ENCODE results near the gene APCDD1L.
"Not testable (repeated sequence)": the region's sequence is repeated elsewhere in the genome, so short reads cannot be mapped to it uniquely, and the experiment has no call there.

Gene APCDD1L

GRCh38 chr20:58417438-58417837, 97.8 kb downstream of the APCDD1L start:
- DNase-seq: no peak
- no peak overlapping the region for H3K27ac ChIP-seq
- in situ Hi-C loops (cut with HindIII; ENCODE audit: low pct_ligation_motif_present, low sequenced_read_pairs): no loop called here
- H3K27me3 ChIP-seq (replicated peaks): no peaks in the 10 kb centered on the region
- peaks cover 13% of the 10 kb centered on the region for H3K36me3 ChIP-seq (replicated peaks)
- no peak for TF ChIP-seq CTCF (IDR thresholded peaks at IDR 0.05; ENCODE audit: low read depth, low read length, missing control alignments)
- no peak overlapping the region for H3K4me3 ChIP-seq (ENCODE audit: low read depth, low read length)

GRCh38 chr20:58416835-58417234, 98.4 kb downstream of the APCDD1L start:
- no peak for DNase-seq
- no peak overlapping the region for H3K27ac ChIP-seq
- H3K27me3 ChIP-seq (replicated peaks): no peaks in the 10 kb centered on the region

GRCh38 chr20:58416057-58416456, 99.1 kb downstream of the APCDD1L start:
- in situ Hi-C loops (cut with HindIII; ENCODE audit: low pct_ligation_motif_present, low sequenced_read_pairs): no loop called here
- DNase-seq: no peak
- TF ChIP-seq CTCF (IDR thresholded peaks at IDR 0.05; ENCODE audit: low read depth, low read length, missing control alignments): no peak
- Histone ChIP-seq H3K27me3 (replicated peaks) (no peaks in the 10 kb centered on the region), H3K36me3 (replicated peaks) (peaks cover 12% of the 10 kb centered on the region), H3K27ac (no peak overlapping the region), H3K4me3 (ENCODE audit: low read depth, low read length) (no peak overlapping the region)

More at GRCh38 chr20:58416835-58417234, 98.4 kb downstream of the APCDD1L start:
- Histone ChIP-seq H3K36me3 (replicated peaks) (peaks cover 13% of the 10 kb centered on the region), H3K4me3 (ENCODE audit: low read depth, low read length) (no peak overlapping the region)
- in situ Hi-C loops (cut with HindIII; ENCODE audit: low pct_ligation_motif_present, low sequenced_read_pairs): no loop called here
- no peak for TF ChIP-seq CTCF (IDR thresholded peaks at IDR 0.05; ENCODE audit: low read depth, low read length, missing control alignments)

- H3K27me3 ChIP-seq (replicated peaks); in situ Hi-C loops (cut with HindIII; ENCODE audit: low pct_ligation_motif_present, low sequenced_read_pairs); H3K27ac ChIP-seq; DNase-seq; H3K36me3 ChIP-seq (replicated peaks); H3K4me3 ChIP-seq (ENCODE audit: low read depth, low read length): not testable (repeated sequence)
Measured at GRCh38 chr20:58414786-58415185, 100.4 kb downstream of the APCDD1L start.

- DNase-seq; H3K27me3 ChIP-seq (replicated peaks); H3K4me3 ChIP-seq (ENCODE audit: low read depth, low read length); H3K27ac ChIP-seq; H3K36me3 ChIP-seq (replicated peaks); in situ Hi-C loops (cut with HindIII; ENCODE audit: low pct_ligation_motif_present, low sequenced_read_pairs): not testable (repeated sequence)
Measured at GRCh38 chr20:58414216-58414615, 101.0 kb downstream of the APCDD1L start.
